ENCODE measurements around the gene TM9SF1. TPM values are rescaled to one million over a fixed set of nuclear protein-coding genes. Genes with fewer than 3 reads are reported as not detected.

The TM9SF1 gene
- total RNA-seq, 2 donors from 2014 or later, result 24.6 to 29.3 TPM

- Mint-ChIP-seq H3K9me3 (no peaks in the 10 kb centered on the region), H3K36me3 (peaks cover 52 to 57% of the 10 kb centered on the region in 2 donors), H3K27ac (peak overlapping the region; percentile 47 to 48)
- DNase-seq (ENCODE audit: low spot score in 2 of 2) (peak in 1 of 2 donors; percentile 40), ATAC-seq (no peak)
These were observed 55.8 kb downstream of the TM9SF1 start for GRCh38 chr14:24139272-24139934.

Other genes starting within 250 kb of the TM9SF1 start
- gene DHRS4, start 241.7 kb downstream of the TM9SF1 start, total RNA-seq, result 10 to 100 TPM; 14.8 to 17.6 TPM
- gene DHRS4L2, start 206.5 kb downstream of the TM9SF1 start, total RNA-seq, result 10 to 100 TPM; 13.5 to 22.1 TPM
- gene CARMIL3, start 143.4 kb downstream of the TM9SF1 start, total RNA-seq, result 1 to 10 TPM; 2.1 to 6.7 TPM
- gene CPNE6, start 123.9 kb downstream of the TM9SF1 start, total RNA-seq, result under 1 TPM in 1 of 2 donors, not detected in 1; 0.14 TPM
- gene PCK2, start 101.1 kb downstream of the TM9SF1 start, total RNA-seq, result 10 to 100 TPM; 40.9 to 89.2 TPM
- 100 to 1,000 TPM in 1 of 2 donors, 10 to 100 TPM in 1; 66.7 to 146 TPM for gene DCAF11, start 80.7 kb downstream of the TM9SF1 start, total RNA-seq
- gene NRL, start 80.5 kb downstream of the TM9SF1 start, total RNA-seq, result 1 to 10 TPM; 2.9 to 4.8 TPM
- gene FITM1, start 64.8 kb downstream of the TM9SF1 start, total RNA-seq, result 1 to 10 TPM in 1 of 2 donors, under 1 TPM in 1; 0.49 to 2.2 TPM
- gene PSME1, start 59.2 kb downstream of the TM9SF1 start, total RNA-seq, result 100 to 1,000 TPM; 355 to 401 TPM
- 10 to 100 TPM; 36.8 to 64.2 TPM for gene EMC9, start 53.9 kb downstream of the TM9SF1 start, total RNA-seq
- gene PSME2, start 48.8 kb downstream of the TM9SF1 start, total RNA-seq, result 100 to 1,000 TPM; 452 to 507 TPM
- gene RNF31, start 47.9 kb downstream of the TM9SF1 start, total RNA-seq, result 10 to 100 TPM; 81.5 to 90.7 TPM
- 100 to 1,000 TPM; 183 to 227 TPM for gene IRF9, start 34.2 kb downstream of the TM9SF1 start, total RNA-seq
- 10 to 100 TPM; 36.4 to 48.7 TPM for gene REC8, start 23.4 kb downstream of the TM9SF1 start, total RNA-seq
- 10 to 100 TPM; 37.5 to 67.6 TPM for gene IPO4, start 6.6 kb downstream of the TM9SF1 start, total RNA-seq
- gene TSSK4, start 10.3 kb upstream of the TM9SF1 start, total RNA-seq, result under 1 TPM; 0.27 to 0.41 TPM
- gene CHMP4A, start 18.0 kb upstream of the TM9SF1 start, total RNA-seq, result 10 to 100 TPM; 69.2 to 74.2 TPM
- 1 to 10 TPM; 5.5 to 7.4 TPM for gene MDP1, start 20.6 kb upstream of the TM9SF1 start, total RNA-seq
- gene NEDD8, start 36.9 kb upstream of the TM9SF1 start, total RNA-seq, result 100 to 1,000 TPM; 172 to 210 TPM
- 100 to 1,000 TPM in 1 of 2 donors, 10 to 100 TPM in 1; 62.6 to 106 TPM for gene GMPR2, start 37.5 kb upstream of the TM9SF1 start, total RNA-seq
- 100 to 1,000 TPM in 1 of 2 donors, 10 to 100 TPM in 1; 80.0 to 101 TPM for gene TINF2, start 47.2 kb upstream of the TM9SF1 start, total RNA-seq
- 10 to 100 TPM in 1 of 2 donors, 1 to 10 TPM in 1; 7.9 to 31.6 TPM for gene TGM1, start 67.7 kb upstream of the TM9SF1 start, total RNA-seq
- 10 to 100 TPM; 58.6 to 67.0 TPM for gene RABGGTA, start 76.2 kb upstream of the TM9SF1 start, total RNA-seq
- gene DHRS1, start 104.3 kb upstream of the TM9SF1 start, total RNA-seq, result 10 to 100 TPM; 13.3 to 17.7 TPM
- gene NOP9, start 104.4 kb upstream of the TM9SF1 start, total RNA-seq, result 10 to 100 TPM; 30.5 TPM
- 10 to 100 TPM in 1 of 2 donors, 1 to 10 TPM in 1; 6.9 to 17.0 TPM for gene CIDEB, start 112.5 kb upstream of the TM9SF1 start, total RNA-seq
- gene LTB4R2, start 114.7 kb upstream of the TM9SF1 start, total RNA-seq, result 10 to 100 TPM; 13.7 to 16.2 TPM
- gene LTB4R, start 116.1 kb upstream of the TM9SF1 start, total RNA-seq, result 10 to 100 TPM; 14.0 to 15.8 TPM
- 1 to 10 TPM; 2.1 to 5.7 TPM for gene ADCY4, start 139.6 kb upstream of the TM9SF1 start, total RNA-seq
- gene RIPK3, start 144.6 kb upstream of the TM9SF1 start, total RNA-seq, result 10 to 100 TPM; 11.1 to 11.8 TPM
- gene NFATC4, start 172.7 kb upstream of the TM9SF1 start, total RNA-seq, result 1 to 10 TPM in 1 of 2 donors, under 1 TPM in 1; 0.27 to 1.7 TPM
- under 1 TPM; 0.02 to 0.14 TPM for gene NYNRIN, start 203.6 kb upstream of the TM9SF1 start, total RNA-seq
- gene CBLN3, start 234.2 kb upstream of the TM9SF1 start, total RNA-seq, result 10 to 100 TPM in 1 of 2 donors, 1 to 10 TPM in 1; 6.5 to 20.1 TPM
- gene KHNYN, start 234.5 kb upstream of the TM9SF1 start, total RNA-seq, result 10 to 100 TPM; 70.1 to 70.6 TPM
- gene SDR39U1, start 247.3 kb upstream of the TM9SF1 start, total RNA-seq, result 10 to 100 TPM; 50.6 to 72.3 TPM

Data from activated naive CD4-positive, alpha-beta T cell treated with anti-CD3 and anti-CD28 coated beads, Interleukin-2, amount 50 U/mL, for 72 hours (primary cell).